GM12872 (cell line): ENCODE data around the gene CACNA1H.

Source experiments
- CTCF ChIP-seq: IDR thresholded peaks from 3 replicates; pipeline ENCODE4 v1.5.1; 2011; ENCODE audit warnings: low read depth, mild to moderate bottlenecking, low read length, moderate library complexity; ENCODE audit not compliant: insufficient read depth

CACNA1H gene

GRCh38 chr16:1218061-1218929, 65.4 kb downstream of the CACNA1H start:
- no peak for TF ChIP-seq CTCF

GRCh38 chr16:1218930-1219611, 66.2 kb downstream of the CACNA1H start:
- no peak for TF ChIP-seq CTCF

- no peak for TF ChIP-seq CTCF
Measured at GRCh38 chr16:1220098-1220728, 67.3 kb downstream of the CACNA1H start.

- no peak for TF ChIP-seq CTCF
Measured at GRCh38 chr16:1220841-1221627, 68.1 kb downstream of the CACNA1H start.

- no peak for TF ChIP-seq CTCF
Measured at GRCh38 chr16:1221628-1222552, 69.0 kb downstream of the CACNA1H start.

- no peak for TF ChIP-seq CTCF
Measured at GRCh38 chr16:1222553-1223354, 69.8 kb downstream of the CACNA1H start.
